HG02610 (cell line): Measurements from ENCODE around the gene ULK4.
"Not testable (repeated sequence)": the region's sequence is repeated elsewhere in the genome, so short reads cannot be mapped to it uniquely, and the experiment has no call there.

Source experiments
- ATAC-seq: cut with Tn5 transposase; IDR thresholded peaks from one replicate; pipeline ENCODE4 v1.9.1; 2021; ENCODE audit warnings: mild to moderate bottlenecking, moderate library complexity; ENCODE audit not compliant: unreplicated experiment

Gene ULK4

GRCh38 chr3:41960826-41961750, 815 bp downstream of the ULK4 start:
- peak; percentile 8 for ATAC-seq

- ATAC-seq: no peak
Measured at GRCh38 chr3:41956574-41956973, 5.3 kb downstream of the ULK4 start.

- ATAC-seq: no peak
Measured at GRCh38 chr3:41955192-41955591, 6.7 kb downstream of the ULK4 start.

DNA sequence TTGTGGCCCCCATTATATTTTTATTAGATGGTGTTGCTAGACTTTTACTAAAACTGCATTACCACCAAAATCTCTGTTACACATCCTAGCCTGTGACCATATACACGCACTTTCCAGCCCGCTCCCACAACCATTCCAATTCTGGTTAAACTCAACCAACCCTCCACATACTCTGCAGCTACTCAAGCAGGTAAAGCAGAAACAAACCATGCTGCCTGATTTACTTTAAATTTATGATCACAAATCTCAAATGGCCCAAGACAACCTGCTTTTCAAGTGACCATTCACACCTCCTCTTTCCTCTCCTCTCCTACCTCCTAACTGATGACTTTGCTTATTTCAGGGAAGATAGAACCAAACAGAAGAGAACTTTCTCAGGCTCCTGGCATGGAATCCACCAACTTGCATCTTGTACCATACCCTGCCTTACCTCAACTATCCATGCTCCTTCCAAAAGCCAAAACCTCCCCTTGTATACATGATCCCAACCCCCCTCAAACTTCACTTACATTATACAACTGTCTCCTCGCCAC, 18.5 kb downstream of the ULK4 start:
- no peak for ATAC-seq

DNA sequence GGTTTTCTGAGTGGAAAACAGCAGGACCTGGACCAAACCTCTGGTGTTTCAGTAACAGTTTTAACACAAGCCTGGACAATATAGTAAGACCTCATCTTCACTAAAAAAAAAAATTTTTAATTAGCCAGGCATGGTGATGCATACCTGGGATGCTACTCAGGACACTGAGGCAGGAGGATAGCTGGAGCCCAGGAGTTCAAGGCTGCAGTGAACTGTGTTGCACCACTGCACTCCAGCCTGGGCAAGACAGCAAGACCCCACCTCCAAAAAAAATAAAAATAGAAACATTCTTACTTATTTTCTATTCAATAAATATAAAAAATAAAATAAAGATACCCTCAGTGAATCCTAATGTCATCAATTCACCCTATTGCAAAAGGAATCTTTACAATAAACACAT, 21.5 kb downstream of the ULK4 start:
- no peak for ATAC-seq

DNA sequence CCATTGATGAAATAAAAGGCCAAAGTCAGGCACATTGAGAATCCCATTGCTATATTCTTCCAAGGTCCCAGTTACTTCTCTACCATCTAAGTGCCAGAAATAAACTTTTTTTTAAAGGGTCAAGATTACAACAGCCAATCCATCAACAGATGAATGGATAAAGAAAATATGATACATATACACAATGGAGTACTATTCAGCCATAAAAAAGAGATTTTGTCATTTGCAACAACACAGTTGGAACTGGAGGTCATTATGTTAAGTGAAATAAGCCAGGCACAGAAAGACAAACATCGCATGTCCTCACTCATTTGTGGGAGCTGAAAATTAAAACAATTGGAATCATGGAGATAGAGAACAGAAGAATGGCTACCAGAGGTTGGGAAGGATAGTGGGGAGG, 25.5 kb downstream of the ULK4 start:
- no peak for ATAC-seq

DNA sequence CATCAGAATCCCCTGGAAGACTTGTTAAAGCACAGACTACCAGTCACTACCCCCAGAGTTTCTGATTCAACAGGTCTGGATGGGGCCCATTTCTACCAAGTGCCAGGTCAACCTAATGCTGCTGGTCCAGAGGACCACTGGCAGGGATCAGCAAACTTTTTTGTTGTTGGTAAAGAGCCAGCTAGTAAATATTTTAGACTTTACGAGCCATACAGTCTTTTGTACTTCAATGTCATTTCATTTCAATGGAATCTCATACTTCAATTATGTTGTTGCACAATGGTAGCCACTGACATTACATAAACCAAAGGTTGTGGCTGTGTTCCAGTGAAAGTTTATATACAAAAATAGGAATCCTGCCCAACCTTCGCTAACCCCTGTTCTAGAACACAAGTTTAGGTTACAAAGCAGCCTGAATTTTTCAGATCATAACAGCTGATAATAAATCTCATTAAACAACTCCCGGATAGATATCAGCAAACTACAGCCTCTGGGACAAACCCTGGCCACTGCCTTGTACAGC, 28.7 kb downstream of the ULK4 start:
- no peak for ATAC-seq

GRCh38 chr3:41932464-41932863, 29.4 kb downstream of the ULK4 start:
- ATAC-seq: no peak

- no peak for ATAC-seq
Measured at GRCh38 chr3:41920406-41920965, 41.4 kb downstream of the ULK4 start.

DNA sequence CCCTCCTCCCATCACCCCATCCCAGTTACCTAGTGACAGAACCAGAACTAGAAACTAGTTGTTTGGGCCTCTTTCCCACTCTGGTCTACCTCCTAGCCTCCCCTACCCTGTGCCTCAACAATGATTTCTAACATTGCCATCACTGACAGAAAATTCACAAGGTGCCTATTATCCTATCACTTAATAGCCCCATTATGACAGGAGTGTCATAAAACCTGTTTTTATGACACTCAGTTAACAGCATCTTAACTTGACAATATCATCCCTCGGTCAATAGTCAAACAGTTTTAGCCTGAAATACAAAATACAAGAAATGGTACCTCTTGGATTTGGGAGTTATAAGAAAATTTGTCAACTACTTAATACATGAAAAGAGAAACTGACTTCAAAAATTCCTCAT, 46.5 kb downstream of the ULK4 start:
- ATAC-seq: no peak

DNA sequence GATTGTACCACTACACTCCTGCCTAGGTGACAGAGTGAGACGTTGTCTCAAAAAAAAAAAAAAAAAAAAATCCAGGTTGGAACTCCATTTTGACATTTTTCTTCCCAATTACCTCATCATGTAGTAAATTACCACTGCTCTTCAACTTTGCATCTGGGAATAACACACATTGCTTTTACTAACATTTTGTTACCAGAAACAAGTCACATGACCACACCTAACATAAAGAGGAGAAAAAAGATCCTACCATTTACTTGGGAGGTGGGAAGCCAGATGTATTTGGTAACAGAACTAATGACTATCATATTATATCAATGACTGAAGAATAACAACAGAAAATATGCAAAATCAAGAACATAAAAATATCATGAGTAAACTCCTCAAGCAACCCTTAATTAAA, 49.6 kb downstream of the ULK4 start:
- no peak for ATAC-seq

GRCh38 chr3:41907330-41908073, 54.4 kb downstream of the ULK4 start:
- no peak for ATAC-seq

- no peak for ATAC-seq
Measured at GRCh38 chr3:41900265-41900664, 61.6 kb downstream of the ULK4 start.

DNA sequence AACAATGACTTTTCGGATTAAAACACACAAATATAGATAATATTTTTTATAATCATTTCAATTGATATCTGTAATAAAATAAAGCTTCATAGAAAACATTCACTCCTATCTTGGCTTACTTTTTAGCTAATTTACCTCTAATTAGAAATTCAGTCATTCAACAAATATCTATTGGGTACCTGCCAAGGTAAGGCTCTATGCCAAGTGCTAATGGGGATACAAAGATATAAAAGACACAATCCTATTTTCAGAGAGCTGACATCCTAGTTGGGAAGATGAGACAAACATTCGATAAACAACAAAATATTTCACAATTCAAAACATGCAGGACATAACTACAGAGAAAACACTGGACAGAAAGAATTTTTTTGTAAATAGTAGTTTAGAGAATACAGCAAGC, 63.3 kb downstream of the ULK4 start:
- ATAC-seq: no peak

- no peak for ATAC-seq
Measured at GRCh38 chr3:41893977-41894376, 67.9 kb downstream of the ULK4 start.

- no peak for ATAC-seq
Measured at GRCh38 chr3:41888368-41889076, 73.4 kb downstream of the ULK4 start.

DNA sequence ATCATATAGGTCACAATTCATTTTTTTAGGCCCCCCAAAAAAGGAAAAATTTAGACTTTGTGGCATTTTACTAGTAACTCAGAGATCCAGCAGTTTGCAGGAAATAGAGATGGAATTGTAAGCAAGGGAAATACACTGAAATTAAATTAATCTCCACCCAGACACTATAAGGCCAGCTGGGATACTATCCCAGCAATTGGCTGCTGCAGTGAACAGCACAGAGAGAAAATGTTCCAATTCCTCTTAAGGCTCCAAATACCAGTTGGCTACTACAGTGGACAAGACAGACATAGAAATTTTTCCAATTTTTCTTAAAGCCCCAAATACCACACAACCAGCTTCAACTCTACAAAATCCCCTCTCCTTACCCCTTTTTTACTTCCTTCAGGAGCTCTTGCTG, 78.9 kb downstream of the ULK4 start:
- no peak for ATAC-seq

DNA sequence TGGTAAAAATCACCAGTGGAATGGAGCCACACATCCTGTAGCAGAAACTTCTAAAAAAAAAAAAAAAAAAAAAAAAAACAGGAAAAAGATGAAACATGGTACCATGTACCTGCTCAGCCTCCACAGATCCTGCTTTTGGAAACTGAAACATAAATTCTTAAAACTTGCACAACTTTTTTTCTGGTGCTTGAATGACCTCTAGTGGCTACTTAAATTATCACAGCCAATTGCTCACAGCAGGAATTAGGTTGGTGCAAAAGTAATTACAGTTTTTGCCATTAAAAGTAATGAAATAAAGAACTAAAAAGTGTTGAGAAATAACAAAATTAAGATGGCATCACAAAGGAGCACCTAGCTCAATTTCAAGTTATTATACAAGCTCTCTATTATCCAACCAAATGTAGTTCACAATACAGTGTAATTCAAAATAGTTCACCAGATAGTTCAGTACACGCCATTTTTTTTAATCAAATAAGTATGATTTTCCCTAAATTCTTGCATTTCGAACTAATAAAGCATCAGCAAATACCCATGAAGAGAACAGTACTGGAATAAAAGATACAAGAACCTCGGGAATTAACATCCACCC, 80.6 kb downstream of the ULK4 start:
- ATAC-seq: no peak

DNA sequence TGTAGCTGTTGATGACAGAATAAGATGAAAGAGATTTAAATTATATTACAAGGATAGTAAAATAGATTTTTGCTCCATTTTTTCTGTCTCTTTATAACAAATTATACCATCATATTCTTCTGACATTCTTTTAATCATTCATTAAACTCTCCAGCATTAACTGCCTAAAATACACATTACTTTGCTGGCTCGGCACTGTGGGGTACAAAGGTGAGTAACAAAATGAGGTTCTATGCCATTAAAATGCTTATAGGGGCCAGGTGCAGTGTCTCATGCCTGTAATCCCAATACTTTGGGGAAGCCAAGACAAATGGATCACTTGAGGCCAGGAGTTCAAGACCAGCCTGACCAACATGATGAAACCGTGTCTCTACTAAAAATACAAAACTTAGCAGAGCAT, 81.5 kb downstream of the ULK4 start:
- ATAC-seq: no peak

DNA sequence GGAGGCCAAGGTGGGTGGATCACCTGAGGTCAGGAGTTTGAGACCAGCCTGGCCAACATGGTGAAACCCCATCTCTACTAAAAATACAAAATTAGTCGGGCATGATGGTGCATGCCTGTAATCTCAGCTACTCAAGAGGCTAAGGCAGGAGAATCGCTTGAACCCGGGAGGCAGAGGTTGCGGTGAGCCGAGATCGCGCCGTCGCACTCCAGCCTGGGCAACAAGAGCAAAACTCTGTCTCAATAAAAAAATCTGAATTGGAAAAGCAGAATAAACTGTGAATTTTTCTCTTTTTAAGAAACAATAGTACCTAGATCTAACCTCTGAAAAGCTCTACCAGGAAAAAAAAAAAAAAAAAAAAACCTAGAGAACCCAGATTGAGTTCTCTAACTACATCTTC, 84.2 kb downstream of the ULK4 start:
- not testable (repeated sequence) for ATAC-seq
